DOHH2 (cell line): ENCODE measurements around the gene PPM1G.

Experiments used
- H3F3A ChIP-seq: fragments of 200-600 bp; sonication (generic), shearing (Covaris generic); 2 replicates; pipeline ENCODE4 v1.6.0; 2016; ENCODE audit warnings: antibody characterized with exemption, mild to moderate bottlenecking; ENCODE audit not compliant: control insufficient read depth, insufficient read depth
- H3K27ac ChIP-seq: fragments of 200-600 bp; sonication (generic); 2 replicates; pipeline ENCODE4 v1.5.1; 2014; ENCODE audit warnings: low read depth, mild to moderate bottlenecking, low read length, moderate library complexity
- H3K27me3 ChIP-seq: fragments of 200-600 bp; sonication (generic); 2 replicates; pipeline ENCODE4 v1.6.1; 2014; ENCODE audit warnings: mild to moderate bottlenecking, low read length, mixed read lengths; ENCODE audit not compliant: control insufficient read depth
- H3K36me3 ChIP-seq: fragments of 200-600 bp; sonication (generic); 2 replicates; pipeline ENCODE4 v1.6.1; 2014; ENCODE audit warnings: mild to moderate bottlenecking, low read length, moderate library complexity, mixed read lengths; ENCODE audit not compliant: control insufficient read depth
- H3K4me1 ChIP-seq: fragments of 200-600 bp; sonication (generic); 2 replicates; pipeline ENCODE4 v1.6.1; 2014; ENCODE audit warnings: mild to moderate bottlenecking, low read length, mixed read lengths; ENCODE audit not compliant: control insufficient read depth
- H3K4me2 ChIP-seq: fragments of 200-600 bp; sonication (generic); 2 replicates; pipeline ENCODE4 v1.6.0; 2014; ENCODE audit warnings: mild to moderate bottlenecking, low read length, moderate library complexity
- H3K4me3 ChIP-seq: fragments of 200-600 bp; sonication (generic); 2 replicates; pipeline ENCODE4 v1.5.1; 2014; ENCODE audit warnings: mild to moderate bottlenecking, low read length, mixed read lengths
- H3K79me2 ChIP-seq: fragments of 200-600 bp; sonication (generic); 2 replicates; pipeline ENCODE4 v1.6.1; 2014; ENCODE audit warnings: mild to moderate bottlenecking, low read length, mixed read lengths; ENCODE audit not compliant: control insufficient read depth
- H3K9me2 ChIP-seq: fragments of 200-600 bp; sonication (generic); replicated peaks from 2 replicates; pipeline ENCODE4 v1.6.1; 2014; ENCODE audit warnings: mild to moderate bottlenecking, low read length, mixed read lengths; ENCODE audit not compliant: control insufficient read depth
- H3K9me3 ChIP-seq: fragments of 200-600 bp; sonication (generic); 2 replicates; pipeline ENCODE4 v1.6.1; 2014; ENCODE audit warnings: antibody characterized with exemption, low read length, mixed read lengths; ENCODE audit not compliant: control insufficient read depth, insufficient read depth
- H4K20me1 ChIP-seq: fragments of 200-600 bp; sonication (generic); 2 replicates; pipeline ENCODE4 v1.6.0; 2014; ENCODE audit warnings: low read depth, mild to moderate bottlenecking, antibody characterized with exemption, low read length, moderate library complexity; ENCODE audit not compliant: control insufficient read depth, insufficient read depth
- CTCF ChIP-seq: fragments of 200-600 bp; sonication (generic); IDR thresholded peaks from one replicate; pipeline ENCODE4 v1.5.1; 2014; ENCODE audit warnings: antibody characterized with exemption, mild to moderate bottlenecking, low read depth, low read length; ENCODE audit not compliant: poor library complexity, severe bottlenecking
- EZH2phosphoT487 ChIP-seq: fragments of 200-600 bp; sonication (generic); IDR thresholded peaks from 2 replicates; pipeline ENCODE4 v1.6.1; 2017; ENCODE audit warnings: borderline replicate concordance, mild to moderate bottlenecking, antibody characterized with exemption, low read length, moderate library complexity, mixed read lengths

The PPM1G gene

DNA sequence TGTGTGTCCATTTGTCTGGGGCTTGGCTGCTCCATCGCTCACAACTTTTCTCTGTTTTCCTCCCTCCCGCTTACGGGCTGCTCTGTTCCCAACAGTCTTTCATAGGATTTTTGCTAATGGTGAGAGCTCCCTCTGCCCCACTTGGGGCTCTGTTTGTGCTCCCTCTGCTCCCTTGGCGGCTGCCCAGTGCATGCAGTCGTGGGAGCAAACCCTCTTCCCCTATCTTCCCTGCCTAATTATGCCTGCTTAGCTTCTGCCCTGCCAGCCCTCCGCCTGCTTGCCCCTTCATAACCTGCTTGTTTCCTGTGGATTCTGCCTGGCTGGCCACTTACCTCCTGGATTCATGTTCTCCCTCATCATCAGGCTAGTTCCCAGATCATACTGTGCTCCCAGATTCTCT lies 26.2 kb upstream of the PPM1G start:
- Histone ChIP-seq H3K4me2 (no peak overlapping the region), H3K36me3 (peaks cover 64% of the 10 kb centered on the region), H4K20me1 (no peaks in the 10 kb centered on the region), H3K9me3 (no peaks in the 10 kb centered on the region), H3K27ac (no peak overlapping the region), H3F3A (no peaks in the 10 kb centered on the region), H3K9me2 (no peaks in the 10 kb centered on the region), H3K4me1 (peaks cover under 1% of the 10 kb centered on the region; the same call in 1 of the 2 replicates), H3K27me3 (no peaks in the 10 kb centered on the region), H3K79me2 (peaks cover 21% of the 10 kb centered on the region), H3K4me3 (no peak overlapping the region)
- TF ChIP-seq EZH2phosphoT487 (no peak), CTCF (no peak)

DNA sequence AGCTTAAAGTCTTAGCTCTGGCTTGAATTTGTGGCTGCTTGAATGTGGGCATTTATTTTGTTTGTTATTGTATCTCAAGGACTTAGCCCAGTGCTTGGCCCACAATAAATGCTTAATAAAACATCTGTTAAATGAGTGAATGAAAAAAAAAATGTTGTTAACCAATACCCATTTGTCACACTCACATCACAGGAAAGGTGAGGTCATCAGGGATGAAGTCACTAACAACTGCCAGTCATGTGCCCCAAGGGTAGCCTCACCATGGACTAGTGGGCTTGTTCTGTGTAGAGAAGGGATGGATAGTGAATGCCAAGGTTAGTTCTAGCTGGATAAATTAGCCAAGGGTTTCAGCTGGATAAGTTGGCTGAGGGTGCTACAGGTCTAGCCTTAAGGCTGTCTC lies 22.0 kb upstream of the PPM1G start:
- Histone ChIP-seq H3F3A (no peaks in the 10 kb centered on the region), H3K4me1 (peaks cover 22% of the 10 kb centered on the region), H3K9me2 (no peaks in the 10 kb centered on the region), H3K4me2 (no peak overlapping the region), H3K79me2 (peaks cover 38% of the 10 kb centered on the region), H3K27me3 (no peaks in the 10 kb centered on the region), H3K9me3 (no peaks in the 10 kb centered on the region), H3K36me3 (peaks cover 34% of the 10 kb centered on the region), H3K27ac (no peak overlapping the region), H4K20me1 (peaks cover 3% of the 10 kb centered on the region; the same call in 1 of the 2 replicates), H3K4me3 (no peak overlapping the region)
- TF ChIP-seq EZH2phosphoT487: no peak
- TF ChIP-seq CTCF: no peak

DNA sequence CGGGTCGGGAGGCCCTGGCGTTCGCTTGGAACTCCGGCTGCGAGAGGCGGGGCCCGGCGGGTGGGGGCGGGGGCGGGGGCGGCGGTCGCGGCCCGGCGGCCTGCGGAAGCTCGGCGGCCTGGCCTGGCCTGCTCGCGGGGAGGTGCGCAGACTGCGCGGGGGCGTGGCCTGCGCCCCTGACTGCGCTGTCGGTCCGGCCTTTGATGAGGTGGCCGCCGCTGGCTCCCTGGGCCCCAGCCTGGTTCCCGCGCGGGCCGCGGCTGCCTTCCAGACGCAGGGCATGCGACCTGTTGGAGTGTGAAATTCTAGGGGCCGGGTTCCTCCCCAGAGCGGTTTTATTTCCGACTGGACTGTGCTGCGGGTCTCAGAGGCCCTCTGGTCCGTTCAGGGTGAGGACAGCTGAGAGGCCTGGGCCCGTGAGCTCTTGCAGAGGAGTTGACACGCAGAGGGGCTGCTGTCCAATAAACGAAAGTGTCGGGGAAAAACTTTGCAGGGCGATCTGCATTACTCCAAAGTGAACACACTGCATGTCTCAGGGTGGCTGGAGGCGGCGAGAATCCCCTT lies 19.7 kb upstream of the PPM1G start:
- Histone ChIP-seq H4K20me1 (peaks cover 3% of the 10 kb centered on the region; the same call in 1 of the 2 replicates), H3K4me2 (peak overlapping the region; percentile 98)

More for the DNA sequence above, 19.7 kb upstream of the PPM1G start:
- no peak for TF ChIP-seq EZH2phosphoT487
- TF ChIP-seq CTCF: no peak
- Histone ChIP-seq H3K79me2 (peaks cover 38% of the 10 kb centered on the region), H3K36me3 (peaks cover 11% of the 10 kb centered on the region), H3F3A (no peaks in the 10 kb centered on the region), H3K4me1 (peaks cover 22% of the 10 kb centered on the region), H3K27me3 (no peaks in the 10 kb centered on the region), H3K9me2 (no peaks in the 10 kb centered on the region), H3K9me3 (no peaks in the 10 kb centered on the region), H3K27ac (peak overlapping the region; percentile 67), H3K4me3 (peak overlapping the region; percentile 100)
